Hypothalamus (tissue), 51 donors: ENCODE measurements around the gene RNF13.
"Not testable (repeated sequence)": the region's sequence is repeated elsewhere in the genome, so short reads cannot be mapped to it uniquely, and the experiment has no call there.

ENCODE experiments used
- DNase-seq, 51 donors: peaks; one replicate each; lab custom pipeline; 2025; lab: John Stamatoyannopoulos, UW

Gene RNF13

DNA sequence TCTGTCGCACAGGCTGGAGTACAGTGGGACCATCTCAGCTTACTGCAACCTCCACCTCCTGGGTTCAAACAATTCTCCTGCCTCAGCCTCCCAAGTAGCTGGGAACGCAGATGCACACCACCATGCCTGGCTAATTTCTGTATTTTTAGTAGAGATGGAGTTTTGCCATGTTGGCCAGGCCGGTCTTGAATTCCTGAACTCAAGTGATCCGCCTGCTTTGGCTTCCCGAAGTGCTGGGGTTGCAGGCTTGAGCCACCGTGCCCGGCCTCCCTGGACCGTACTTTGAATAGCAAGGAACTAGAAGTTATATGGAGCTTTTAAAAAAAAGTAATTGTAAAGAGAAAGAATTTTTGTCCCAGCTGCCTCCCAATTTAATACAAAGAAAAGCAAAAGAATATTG is 12.3 kb upstream of the RNF13 start:
- DNase-seq, result no peak

DNA sequence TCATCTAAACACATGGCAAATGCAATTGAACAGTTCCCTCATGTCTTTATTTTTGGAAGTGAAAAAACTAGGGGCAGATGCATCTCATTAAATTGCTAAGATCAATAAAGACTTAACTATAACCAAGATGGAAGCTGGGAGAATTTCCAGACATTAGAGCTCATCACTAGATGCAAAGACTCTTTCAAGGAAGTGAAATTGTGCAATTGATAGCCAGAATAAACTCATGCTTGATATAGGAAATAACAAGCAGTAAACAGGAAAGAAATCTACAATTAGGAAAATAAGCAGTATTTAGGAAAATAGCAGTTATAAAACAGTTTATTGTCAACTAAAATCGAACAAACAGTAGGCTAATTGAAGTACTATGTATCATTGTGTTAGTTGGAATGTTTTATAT is 11.8 kb upstream of the RNF13 start:
- no peak for DNase-seq

DNA sequence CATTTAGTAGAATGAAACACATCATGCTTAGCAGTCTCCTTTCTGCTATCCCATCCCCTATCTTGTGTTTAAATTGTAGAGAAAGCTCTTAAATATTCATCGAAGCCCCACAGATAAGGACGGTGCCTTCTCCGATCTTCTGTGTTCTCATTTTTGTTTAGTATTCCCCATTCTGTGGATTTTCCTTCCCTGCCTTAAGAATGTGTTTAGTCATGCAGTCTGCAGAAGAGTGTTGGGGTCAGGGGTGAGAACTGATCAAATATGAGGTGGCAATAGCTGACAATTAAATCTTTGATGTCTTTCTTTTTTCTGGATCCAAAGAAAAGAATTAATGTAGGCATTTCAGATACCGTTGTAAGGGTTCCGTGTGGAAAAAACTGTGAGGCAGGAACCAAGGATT is 11.4 kb upstream of the RNF13 start:
- DNase-seq, result no peak

- DNase-seq, result no peak
These were observed 6.7 kb upstream of the RNF13 start for GRCh38 chr3:149806171-149806778.

DNA sequence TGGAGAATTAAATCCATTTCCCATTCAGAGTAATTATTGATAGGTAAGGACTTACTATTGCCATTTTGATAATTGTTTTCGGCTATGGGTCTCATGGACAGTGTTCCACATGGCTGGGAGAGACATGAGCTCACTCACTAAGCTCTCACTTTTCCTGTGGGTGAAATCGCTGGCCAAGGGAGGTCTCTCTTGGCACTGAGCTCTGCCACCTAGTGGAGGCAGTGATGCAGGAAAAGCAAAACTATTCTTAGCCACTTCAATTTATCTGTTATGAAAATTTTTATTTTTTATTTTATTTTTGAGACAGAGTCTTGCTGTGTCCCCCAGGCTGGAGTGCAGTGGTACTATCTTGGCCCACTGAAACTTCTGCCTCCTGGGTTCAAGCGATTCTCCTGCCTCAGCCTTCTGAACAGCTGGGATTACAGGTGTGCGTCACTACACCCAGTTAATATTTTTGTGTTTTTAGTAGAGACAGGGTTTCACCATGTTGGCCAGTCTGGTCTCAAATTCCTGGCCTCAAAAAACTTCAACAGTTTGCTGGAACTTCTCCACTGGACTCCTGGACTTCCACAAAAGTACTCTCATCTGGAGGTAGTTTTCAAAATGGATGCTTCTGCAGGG is 4.7 kb upstream of the RNF13 start:
- peak in 44 of 51 donors; percentile 3 to 83 (median 54) for DNase-seq

- DNase-seq, result no peak
These were observed 3.3 kb upstream of the RNF13 start for GRCh38 chr3:149809699-149810098.

- DNase-seq, result no peak
These were observed 2.2 kb upstream of the RNF13 start for GRCh38 chr3:149810846-149811245.

- peak in 13 of 51 donors; percentile 24 to 85 (median 69) for DNase-seq
These were observed 830 bp upstream of the RNF13 start for GRCh38 chr3:149812165-149812605.

- DNase-seq, result peak in 34 of 51 donors; percentile 3 to 82 (median 32)
These were observed 609 bp downstream of the RNF13 start for GRCh38 chr3:149813367-149814281.

DNA sequence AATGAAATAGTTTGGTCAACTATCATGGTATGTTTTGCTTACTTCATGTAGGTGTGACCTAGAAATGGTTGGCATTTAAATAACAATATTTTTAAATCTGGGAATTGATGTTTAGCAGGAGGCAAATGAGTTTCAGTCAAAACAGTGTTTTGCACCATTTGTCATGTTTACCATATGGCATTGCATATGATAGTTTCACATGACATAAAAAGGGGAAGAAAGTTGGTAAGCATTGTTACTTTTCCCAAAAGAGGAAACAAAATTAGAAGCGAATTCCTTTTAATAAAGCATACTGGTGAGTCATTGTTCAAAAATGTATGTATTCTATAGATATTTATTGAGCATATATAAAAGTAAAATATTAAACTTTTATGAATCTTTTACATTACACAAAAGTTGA is 2.3 kb downstream of the RNF13 start:
- DNase-seq, result no peak

DNA sequence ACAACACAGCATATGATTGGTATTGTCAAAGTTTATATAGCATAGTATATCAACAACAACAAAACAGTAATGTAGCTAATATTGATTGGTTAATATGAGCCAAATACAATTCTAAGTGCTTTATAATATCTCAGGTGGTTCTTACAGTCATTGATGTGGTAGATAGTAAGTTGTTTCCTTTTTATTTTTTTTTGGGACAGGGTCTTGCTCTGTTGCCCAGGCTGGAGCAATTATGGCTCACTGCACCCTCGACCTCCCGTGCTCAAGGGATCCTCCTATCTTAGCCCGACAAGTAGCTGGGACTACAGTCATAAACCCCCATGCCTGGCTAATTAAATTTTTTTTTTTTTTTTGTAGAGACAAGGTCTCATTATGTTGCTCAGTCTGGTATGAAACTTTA is 2.7 kb downstream of the RNF13 start:
- no peak for DNase-seq

DNA sequence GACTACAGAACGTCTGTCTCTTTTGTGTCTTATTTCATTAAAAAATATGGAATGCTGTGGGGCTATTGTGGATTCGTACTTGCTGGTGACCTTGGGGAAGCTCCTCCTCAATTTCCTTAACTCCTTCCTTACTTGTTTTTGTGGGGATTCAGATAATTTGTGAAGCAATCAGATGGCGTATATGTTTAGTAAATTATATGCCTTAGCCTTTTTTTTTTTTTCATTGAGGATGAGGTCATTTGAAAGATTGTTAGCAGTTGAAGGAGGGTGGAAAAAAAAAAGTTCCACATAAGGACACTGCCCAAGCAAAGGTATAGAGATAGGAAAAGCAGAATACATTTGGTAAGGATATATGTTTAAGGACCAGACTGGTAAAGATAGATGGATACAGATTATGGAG is 3.3 kb downstream of the RNF13 start:
- DNase-seq, result no peak

DNA sequence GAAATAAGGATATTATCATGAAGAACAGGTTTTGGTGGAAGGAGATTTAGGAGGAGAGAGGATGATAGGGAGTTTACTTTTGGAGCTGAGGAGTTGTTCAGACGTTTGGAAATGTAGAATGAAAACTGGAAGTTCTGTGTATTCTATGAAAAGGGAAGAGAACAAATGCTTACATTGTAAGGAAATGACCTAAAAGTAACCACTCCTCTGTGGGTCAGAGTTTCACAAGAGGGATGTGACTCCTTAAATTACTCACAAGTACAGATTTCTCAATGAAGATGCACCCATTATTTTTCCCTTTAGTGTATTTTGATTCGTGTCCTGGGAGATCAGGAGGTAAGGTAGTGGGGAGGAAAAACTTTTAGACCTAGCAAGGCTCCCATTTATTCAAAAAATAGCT is 4.0 kb downstream of the RNF13 start:
- DNase-seq, result no peak

DNA sequence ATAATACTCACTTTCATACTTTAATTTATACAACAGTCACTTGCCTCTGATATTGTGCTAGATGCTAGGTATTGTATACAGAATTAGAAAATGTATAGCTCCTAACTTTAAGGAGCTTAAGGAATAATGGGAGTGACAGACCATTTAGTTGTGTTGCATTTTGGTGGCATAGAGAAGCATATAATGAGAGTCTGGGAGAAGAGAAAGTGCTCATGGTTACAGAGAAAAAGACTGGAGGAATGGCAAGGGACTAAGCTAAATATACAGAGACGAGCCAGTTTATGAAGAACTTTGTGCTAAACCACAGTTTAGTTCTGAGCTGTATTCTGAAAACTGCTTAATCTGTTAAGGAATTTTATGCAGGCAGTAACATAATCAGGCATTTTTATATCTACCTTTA is 6.4 kb downstream of the RNF13 start:
- DNase-seq, result no peak

- no peak for DNase-seq
These were observed 7.2 kb downstream of the RNF13 start for GRCh38 chr3:149820183-149820582.

DNA sequence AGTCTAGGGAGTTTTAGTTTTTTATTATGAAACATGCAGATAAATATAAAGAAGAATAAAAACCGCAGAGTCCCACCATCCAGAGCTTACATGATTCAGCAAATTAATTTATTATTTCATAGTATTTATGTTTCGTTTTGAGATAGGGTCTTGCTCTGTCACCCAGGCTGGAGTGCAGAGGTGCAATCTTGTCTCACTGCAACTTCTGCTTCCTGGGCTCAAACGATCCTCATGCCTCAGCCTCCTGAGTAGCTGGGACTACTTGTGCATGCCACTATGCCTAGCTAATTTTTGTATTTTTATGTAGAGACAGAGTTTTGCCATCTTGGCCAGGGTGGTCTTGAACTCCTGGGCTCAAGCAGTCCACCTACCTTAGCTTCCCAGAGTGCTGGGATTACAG is 13.6 kb downstream of the RNF13 start:
- DNase-seq, result no peak

GRCh38 chr3:149828390-149828789 is 15.4 kb downstream of the RNF13 start:
- no peak for DNase-seq

DNA sequence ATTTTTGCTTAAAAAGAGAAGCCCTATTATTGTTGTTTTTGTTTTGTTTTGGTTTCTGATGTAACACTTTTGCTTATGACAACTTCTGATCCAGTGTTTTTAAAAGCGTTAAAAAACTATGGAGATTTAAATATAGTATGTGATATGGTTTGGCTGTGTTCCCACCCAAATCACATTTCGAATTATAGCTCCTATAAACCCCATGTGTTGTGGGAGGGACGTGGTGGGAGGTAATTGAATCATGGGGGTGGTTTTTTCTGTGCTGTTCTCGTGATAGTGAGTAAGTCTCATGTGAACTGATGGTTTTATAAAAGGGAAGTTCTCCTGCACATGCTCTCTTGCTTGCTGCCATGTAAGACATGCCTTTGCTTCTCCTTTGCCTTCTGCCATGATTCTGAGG is 16.6 kb downstream of the RNF13 start:
- not testable (repeated sequence) for DNase-seq

GRCh38 chr3:149830902-149831301 is 17.9 kb downstream of the RNF13 start:
- no peak for DNase-seq

DNA sequence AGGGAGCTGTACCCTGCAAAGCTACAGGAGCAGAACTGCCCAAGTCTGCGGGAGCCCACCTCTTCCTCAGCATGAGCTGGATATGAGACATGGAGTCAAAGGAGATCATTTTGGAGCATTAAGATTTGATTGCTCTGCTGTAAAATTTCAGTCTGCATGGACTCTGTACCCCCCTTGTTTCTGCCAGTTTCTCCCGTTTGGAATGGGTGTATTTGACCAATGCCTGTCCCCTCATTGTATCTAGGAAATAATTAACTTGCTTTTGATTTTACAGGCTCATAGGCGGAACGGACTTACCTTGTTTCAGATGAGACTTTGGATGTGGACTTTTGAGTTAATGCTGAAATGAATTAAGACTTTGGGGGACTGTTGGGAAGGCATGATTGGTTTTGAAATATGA is 18.3 kb downstream of the RNF13 start:
- no peak for DNase-seq

DNA sequence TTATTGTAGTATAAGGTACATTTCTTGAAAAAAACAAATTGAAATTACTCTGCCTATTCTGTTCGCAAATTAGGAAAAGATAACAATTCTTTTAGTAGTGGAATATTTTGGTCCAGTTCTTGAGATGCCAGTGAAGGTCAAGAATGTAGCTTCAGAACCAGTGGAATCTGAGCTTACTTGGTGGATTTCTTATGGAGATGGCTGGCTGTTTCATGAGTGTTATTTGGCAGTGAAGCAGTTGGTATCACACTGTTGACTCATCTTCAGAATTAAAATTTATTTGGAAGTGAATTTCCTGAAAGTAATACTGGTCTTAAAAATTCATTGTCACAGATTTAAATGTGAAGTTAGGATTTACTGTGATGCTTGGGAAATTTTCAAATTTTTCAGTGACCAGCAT is 19.1 kb downstream of the RNF13 start:
- no peak for DNase-seq

DNA sequence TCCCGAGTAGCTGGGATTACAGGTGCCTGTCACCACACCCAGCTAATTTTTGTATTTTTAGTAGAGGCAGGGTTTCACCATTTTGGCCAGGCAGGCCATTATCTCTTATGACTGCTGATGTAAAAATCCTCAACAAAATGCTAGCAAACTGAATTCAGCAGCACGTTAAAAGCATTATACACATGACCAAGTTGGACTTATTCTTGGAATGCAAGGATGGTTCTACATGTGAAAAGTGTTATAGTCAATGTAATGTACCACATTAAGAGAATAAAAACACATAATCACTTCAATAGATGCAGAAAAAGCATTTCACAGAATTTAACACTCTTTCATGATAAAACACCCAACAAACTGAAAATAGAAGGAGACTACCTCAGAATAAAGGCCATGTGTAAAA is 20.2 kb downstream of the RNF13 start:
- no peak for DNase-seq
